Testis (tissue), 2 donors: ENCODE results near the gene TTBK2.

Experiments used
- POLR2A ChIP-seq: fragments of 450-650 bp; IDR thresholded peaks from one replicate; pipeline ENCODE4 v1.6.1; 2017; ENCODE audit warnings: antibody characterized with exemption, mild to moderate bottlenecking, moderate library complexity
- TF ChIP-seq, protein P1 (sequence below), 3 experiments: fragments of 450-650 bp in 2 of 3; fragments of 200-600 bp in 1 of 3; sonication (generic) in 1 of 3; IDR thresholded peaks; one replicate each; pipeline ENCODE4 v1.5.1; 2016 to 2019; ENCODE audit warnings: antibody characterized with exemption in 3 of 3, mild to moderate bottlenecking in 2 of 3, moderate library complexity in 1 of 3

DNA sequence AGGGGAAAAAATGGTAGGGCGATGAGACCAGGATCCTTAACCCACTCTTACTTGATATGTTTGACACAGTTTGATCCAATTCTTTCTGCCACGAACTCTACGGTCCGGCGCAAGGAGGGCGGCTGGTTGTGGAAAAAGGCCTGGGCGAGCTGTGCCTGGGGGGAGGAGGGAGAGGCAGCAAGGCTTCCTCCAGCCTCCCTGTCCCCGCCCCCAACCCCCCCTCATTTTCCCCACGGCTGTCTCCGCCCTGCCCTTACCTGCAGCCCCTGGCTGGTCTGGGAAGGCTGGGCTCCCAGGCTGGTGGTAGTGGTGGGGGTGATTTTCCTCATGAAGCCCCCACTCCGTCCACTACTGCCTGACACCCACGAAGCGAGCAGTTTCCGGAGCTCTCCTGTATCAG is 191.6 kb downstream of the TTBK2 start:
- TF ChIP-seq, protein P1, sequence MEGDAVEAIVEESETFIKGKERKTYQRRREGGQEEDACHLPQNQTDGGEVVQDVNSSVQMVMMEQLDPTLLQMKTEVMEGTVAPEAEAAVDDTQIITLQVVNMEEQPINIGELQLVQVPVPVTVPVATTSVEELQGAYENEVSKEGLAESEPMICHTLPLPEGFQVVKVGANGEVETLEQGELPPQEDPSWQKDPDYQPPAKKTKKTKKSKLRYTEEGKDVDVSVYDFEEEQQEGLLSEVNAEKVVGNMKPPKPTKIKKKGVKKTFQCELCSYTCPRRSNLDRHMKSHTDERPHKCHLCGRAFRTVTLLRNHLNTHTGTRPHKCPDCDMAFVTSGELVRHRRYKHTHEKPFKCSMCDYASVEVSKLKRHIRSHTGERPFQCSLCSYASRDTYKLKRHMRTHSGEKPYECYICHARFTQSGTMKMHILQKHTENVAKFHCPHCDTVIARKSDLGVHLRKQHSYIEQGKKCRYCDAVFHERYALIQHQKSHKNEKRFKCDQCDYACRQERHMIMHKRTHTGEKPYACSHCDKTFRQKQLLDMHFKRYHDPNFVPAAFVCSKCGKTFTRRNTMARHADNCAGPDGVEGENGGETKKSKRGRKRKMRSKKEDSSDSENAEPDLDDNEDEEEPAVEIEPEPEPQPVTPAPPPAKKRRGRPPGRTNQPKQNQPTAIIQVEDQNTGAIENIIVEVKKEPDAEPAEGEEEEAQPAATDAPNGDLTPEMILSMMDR (IDR thresholded peaks at IDR 0.05): no peak
- TF ChIP-seq POLR2A: no peak
